Lung (tissue), 12 donors: ENCODE results near the gene COL12A1. TPM values are rescaled to one million over a fixed set of nuclear protein-coding genes. Genes with fewer than 3 reads are reported as not detected.

Experiments used
- ATAC-seq: fragments of 200-7000 bp; cut with Tn5 transposase; one replicate; pipeline ENCODE4 v1.9.1; 2020; ENCODE audit warnings: moderate number of reproducible peaks; ENCODE audit not compliant: insufficient read depth, low FRiP score
- DNase-seq, 3 donors: peaks; one replicate each; pipeline ENCODE4 v3.0.0-alpha.2; 2013 to 2017
- H3K27ac ChIP-seq, 2 donors: one replicate each; pipeline ENCODE4 v1.5.1; 2013; ENCODE audit warnings: mild to moderate bottlenecking in 2 of 2, moderate library complexity in 2 of 2, control low read depth in 1 of 2, inconsistent platforms in 1 of 2, low read depth in 1 of 2, low read length in 1 of 2
- H3K27me3 ChIP-seq, 3 donors: one replicate each; pipeline ENCODE4 v1.5.1; 2013; ENCODE audit warnings: low read length in 2 of 3; ENCODE audit not compliant: control insufficient read depth in 3 of 3, insufficient read depth in 3 of 3
- H3K36me3 ChIP-seq, 4 donors: one replicate each; pipeline ENCODE4 v1.5.1; 2013; ENCODE audit warnings: low read length in 4 of 4, mild to moderate bottlenecking in 1 of 4, moderate library complexity in 1 of 4; ENCODE audit not compliant: control insufficient read depth in 4 of 4, insufficient read depth in 4 of 4
- H3K4me1 ChIP-seq, 5 donors: one replicate each; pipeline ENCODE4 v1.5.1; 2013; ENCODE audit warnings: low read length in 5 of 5, mild to moderate bottlenecking in 2 of 5, moderate library complexity in 1 of 5; ENCODE audit not compliant: control insufficient read depth in 5 of 5, insufficient read depth in 5 of 5
- H3K4me3 ChIP-seq: one replicate; pipeline ENCODE4 v1.5.1; 2013; ENCODE audit warnings: mild to moderate bottlenecking, control low read depth, moderate library complexity
- H3K9ac ChIP-seq, 2 donors: one replicate each; pipeline ENCODE4 v1.5.1; 2013; ENCODE audit warnings: low read length in 2 of 2, control low read depth in 1 of 2; ENCODE audit not compliant: insufficient read depth in 1 of 2
- H3K9me3 ChIP-seq, 4 donors: one replicate each; pipeline ENCODE4 v1.5.1; 2013; ENCODE audit warnings: low read length in 3 of 4, mild to moderate bottlenecking in 1 of 4, moderate library complexity in 1 of 4; ENCODE audit not compliant: control insufficient read depth in 4 of 4, insufficient read depth in 3 of 4
- WGBS, 2 donors: extraction: QIAGEN DNeasy Blood & Tissue Kit; methylation state at CpG; one replicate each; pipeline ENCODE4 v1.1.7; 2013; 5-methylcytosine and 5-hydroxymethylcytosine counted together
- polyA plus RNA-seq, 2 donors: library from polyadenylated mRNA; stranded (reverse); fragments of 200-250 nt; gene quantifications; one replicate each; pipeline ENCODE4 v1.2.1, GENCODE V29; 2013
- total RNA-seq, 2 donors: library from RNA; depleted of rRNA in 1 of 2; stranded (reverse); fragments of >200 nt in 1 of 2; gene quantifications; one replicate each; pipeline ENCODE4 v1.2.1, GENCODE V29; 2014 to 2021
- TF ChIP-seq, protein P1 (sequence below): IDR thresholded peaks from 2 replicates; pipeline ENCODE4 v1.5.1; 2012; ENCODE audit warnings: mild to moderate bottlenecking; ENCODE audit errors: control extremely low read depth, extremely low read depth
- donor health status: control.
- donor health status: control.
- donor health status: Bipolar disorder and iron deficiency.
- donor health status: healthy.
- donor health status: DM: yes; HTN: yes; CAD: no.

COL12A1 gene
- total and polyA plus RNA-seq, 4 donors = 10.6 to 75.7 (median 29.7) TPM

DNA sequence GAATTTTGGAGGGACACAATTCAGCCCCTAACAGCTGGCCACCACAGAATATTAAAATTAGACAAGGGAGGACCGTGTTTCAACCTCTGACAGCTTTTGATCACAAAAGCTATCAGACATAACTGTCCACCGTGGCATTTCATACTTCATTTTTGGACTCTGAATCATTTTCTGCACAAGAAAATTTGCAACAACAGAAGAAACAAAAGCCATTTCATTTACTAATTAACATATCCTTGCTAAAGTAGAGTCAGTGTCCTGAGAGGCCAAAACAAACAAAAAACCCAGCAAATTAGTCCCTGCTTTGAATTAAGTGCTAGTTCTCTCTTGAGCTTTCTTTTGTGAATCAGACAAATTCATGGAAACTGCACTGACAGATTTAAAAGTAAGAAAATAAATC, 17.6 kb upstream of the COL12A1 start:
- DNase-seq = no peak
- ATAC-seq = no peak
- H3K4me3 ChIP-seq = no peak overlapping the region
- no peaks in the 10 kb centered on the region for H3K9me3 ChIP-seq
- no peaks in the 10 kb centered on the region for H3K36me3 ChIP-seq
- no peaks in the 10 kb centered on the region for H3K27me3 ChIP-seq
- 73 to 88% methylated on average over 2 of the region's 2 CpGs for WGBS, 2 donors
- no peak overlapping the region for H3K9ac ChIP-seq
- H3K27ac ChIP-seq = no peak overlapping the region
- TF ChIP-seq, protein P1, sequence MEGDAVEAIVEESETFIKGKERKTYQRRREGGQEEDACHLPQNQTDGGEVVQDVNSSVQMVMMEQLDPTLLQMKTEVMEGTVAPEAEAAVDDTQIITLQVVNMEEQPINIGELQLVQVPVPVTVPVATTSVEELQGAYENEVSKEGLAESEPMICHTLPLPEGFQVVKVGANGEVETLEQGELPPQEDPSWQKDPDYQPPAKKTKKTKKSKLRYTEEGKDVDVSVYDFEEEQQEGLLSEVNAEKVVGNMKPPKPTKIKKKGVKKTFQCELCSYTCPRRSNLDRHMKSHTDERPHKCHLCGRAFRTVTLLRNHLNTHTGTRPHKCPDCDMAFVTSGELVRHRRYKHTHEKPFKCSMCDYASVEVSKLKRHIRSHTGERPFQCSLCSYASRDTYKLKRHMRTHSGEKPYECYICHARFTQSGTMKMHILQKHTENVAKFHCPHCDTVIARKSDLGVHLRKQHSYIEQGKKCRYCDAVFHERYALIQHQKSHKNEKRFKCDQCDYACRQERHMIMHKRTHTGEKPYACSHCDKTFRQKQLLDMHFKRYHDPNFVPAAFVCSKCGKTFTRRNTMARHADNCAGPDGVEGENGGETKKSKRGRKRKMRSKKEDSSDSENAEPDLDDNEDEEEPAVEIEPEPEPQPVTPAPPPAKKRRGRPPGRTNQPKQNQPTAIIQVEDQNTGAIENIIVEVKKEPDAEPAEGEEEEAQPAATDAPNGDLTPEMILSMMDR = no peak
- H3K4me1 ChIP-seq = peaks cover 0 to 46% (median 3%) of the 10 kb centered on the region in 5 donors

DNA sequence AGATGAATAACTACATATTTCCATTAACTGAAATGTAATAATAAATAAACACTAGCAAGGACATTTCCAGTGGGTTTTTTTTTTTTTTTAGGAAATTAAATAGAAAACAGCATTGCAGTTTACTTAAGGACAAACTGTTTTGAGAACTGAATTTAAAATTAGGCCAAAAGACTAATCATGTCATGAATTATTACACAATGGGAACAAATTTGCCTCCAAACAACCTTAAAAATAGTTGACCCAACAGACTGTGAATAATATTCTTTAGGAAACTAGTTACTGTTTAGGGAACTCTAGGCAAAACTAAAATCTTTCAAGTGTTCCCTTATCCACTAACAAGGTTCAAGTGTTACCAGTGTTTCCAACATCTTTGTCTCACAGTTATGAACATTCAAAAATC, 16.4 kb upstream of the COL12A1 start:
- Histone ChIP-seq H3K4me1 (peaks cover 0 to 57% (median 3%) of the 10 kb centered on the region in 5 donors), H3K4me3 (no peak overlapping the region), H3K9me3 (no peaks in the 10 kb centered on the region), H3K27me3 (no peaks in the 10 kb centered on the region), H3K36me3 (no peaks in the 10 kb centered on the region), H3K27ac (no peak overlapping the region), H3K9ac (no peak overlapping the region)
- TF ChIP-seq, protein P1 = no peak
- DNase-seq (no peak), ATAC-seq (no peak)

DNA sequence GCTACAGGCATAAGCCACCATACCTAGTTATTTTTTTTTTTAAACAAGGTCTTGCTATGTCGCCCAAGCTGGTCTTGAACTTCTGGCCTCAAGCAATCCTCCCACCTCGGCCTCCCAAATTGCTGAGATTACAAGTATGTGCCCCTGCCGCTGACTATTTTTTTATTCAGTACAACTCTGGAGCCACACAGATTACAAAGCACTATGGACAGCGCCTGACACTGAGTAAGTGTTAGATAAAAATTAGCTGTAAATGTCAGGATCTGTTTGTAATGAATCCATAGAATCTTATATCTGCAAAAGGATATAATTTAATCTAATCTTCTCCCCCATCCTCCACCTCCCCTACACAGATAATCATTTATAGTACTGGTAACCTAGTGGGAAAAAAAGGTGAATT, 15.3 kb upstream of the COL12A1 start:
- H3K9ac ChIP-seq = no peak overlapping the region
- 81 to 86% methylated on average over 4 of the region's 4 CpGs for WGBS, 2 donors
- H3K27ac ChIP-seq = no peak overlapping the region
- no peaks in the 10 kb centered on the region for H3K9me3 ChIP-seq
- TF ChIP-seq, protein P1 = no peak
- ATAC-seq (no peak), DNase-seq (peak in 2 of 3 donors; percentile 68 to 73)
- H3K4me1 ChIP-seq = peaks cover 0 to 61% (median 8%) of the 10 kb centered on the region in 5 donors
- no peak overlapping the region for H3K4me3 ChIP-seq
- H3K27me3 ChIP-seq = no peaks in the 10 kb centered on the region
- no peaks in the 10 kb centered on the region for H3K36me3 ChIP-seq

DNA sequence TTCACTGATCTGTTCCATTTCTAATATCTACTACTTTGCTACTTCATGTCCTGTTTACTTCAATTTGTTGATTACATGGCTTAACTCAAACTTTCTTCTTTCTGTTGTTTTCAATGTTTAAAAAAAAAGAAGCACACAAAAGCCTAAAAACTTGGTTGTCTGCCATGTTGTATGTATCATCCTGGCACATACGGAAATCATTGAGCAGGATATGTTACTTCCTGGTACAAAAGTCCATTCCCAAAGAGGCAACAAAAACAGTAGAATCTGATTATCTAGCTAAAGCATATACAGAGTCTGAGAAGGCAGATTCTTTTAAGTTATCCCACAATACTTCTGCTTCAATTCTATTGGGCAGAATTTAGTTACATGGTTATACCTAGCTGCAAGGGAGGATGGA, 14.5 kb upstream of the COL12A1 start:
- H3K4me1 ChIP-seq = peaks cover 0 to 61% (median 8%) of the 10 kb centered on the region in 5 donors
- WGBS, 2 donors = 52 to 78% methylated on average over 1 of the region's 1 CpG
- TF ChIP-seq, protein P1 = no peak
- no peaks in the 10 kb centered on the region for H3K36me3 ChIP-seq
- ATAC-seq (no peak), DNase-seq (peak in 1 of 3 donors; percentile 55)
- H3K27me3 ChIP-seq = no peaks in the 10 kb centered on the region
- H3K9ac ChIP-seq = no peak overlapping the region
- H3K9me3 ChIP-seq = no peaks in the 10 kb centered on the region
- H3K27ac ChIP-seq = no peak overlapping the region
- no peak overlapping the region for H3K4me3 ChIP-seq
